ENCODE results near the gene FAM193A.

DNA sequence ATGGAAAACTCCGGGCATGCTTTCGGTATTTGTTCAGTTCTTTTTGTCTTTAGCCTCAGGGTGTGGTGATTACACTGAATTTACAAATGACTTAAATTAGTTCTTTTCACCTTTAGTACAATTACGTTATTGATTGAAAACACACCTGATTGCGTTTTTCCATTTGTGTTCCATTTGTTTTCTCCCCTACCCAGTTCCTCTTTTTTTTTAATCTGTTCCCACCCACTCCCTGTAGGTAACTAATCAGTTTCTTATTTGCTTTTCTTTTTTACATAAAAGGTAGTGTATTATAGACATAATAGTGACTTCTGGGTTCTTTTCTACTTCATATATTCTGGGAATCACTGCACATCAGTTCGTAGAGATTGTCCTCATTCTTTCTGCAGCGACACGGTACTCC lies 166.3 kb downstream of the FAM193A start:
- TF ChIP-seq, protein P1, sequence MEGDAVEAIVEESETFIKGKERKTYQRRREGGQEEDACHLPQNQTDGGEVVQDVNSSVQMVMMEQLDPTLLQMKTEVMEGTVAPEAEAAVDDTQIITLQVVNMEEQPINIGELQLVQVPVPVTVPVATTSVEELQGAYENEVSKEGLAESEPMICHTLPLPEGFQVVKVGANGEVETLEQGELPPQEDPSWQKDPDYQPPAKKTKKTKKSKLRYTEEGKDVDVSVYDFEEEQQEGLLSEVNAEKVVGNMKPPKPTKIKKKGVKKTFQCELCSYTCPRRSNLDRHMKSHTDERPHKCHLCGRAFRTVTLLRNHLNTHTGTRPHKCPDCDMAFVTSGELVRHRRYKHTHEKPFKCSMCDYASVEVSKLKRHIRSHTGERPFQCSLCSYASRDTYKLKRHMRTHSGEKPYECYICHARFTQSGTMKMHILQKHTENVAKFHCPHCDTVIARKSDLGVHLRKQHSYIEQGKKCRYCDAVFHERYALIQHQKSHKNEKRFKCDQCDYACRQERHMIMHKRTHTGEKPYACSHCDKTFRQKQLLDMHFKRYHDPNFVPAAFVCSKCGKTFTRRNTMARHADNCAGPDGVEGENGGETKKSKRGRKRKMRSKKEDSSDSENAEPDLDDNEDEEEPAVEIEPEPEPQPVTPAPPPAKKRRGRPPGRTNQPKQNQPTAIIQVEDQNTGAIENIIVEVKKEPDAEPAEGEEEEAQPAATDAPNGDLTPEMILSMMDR (conservative IDR thresholded peaks at IDR 0.05; ENCODE audit: low read depth, low read length), result no peak
- no peak for TF ChIP-seq EZH2 (IDR thresholded peaks at IDR 0.05; ENCODE audit: borderline replicate concordance, low read depth, low read length, poor library complexity, severe bottlenecking)
